Fibroblast of skin of left biceps (primary cell): ENCODE data around the gene SF3A1.

Source experiments
- DNase-seq, 2 experiments: peaks; one replicate each; pipeline ENCODE4 v3.0.0-alpha.2; 2013; ENCODE audit warnings: low read depth in 2 of 2

Gene SF3A1

DNA sequence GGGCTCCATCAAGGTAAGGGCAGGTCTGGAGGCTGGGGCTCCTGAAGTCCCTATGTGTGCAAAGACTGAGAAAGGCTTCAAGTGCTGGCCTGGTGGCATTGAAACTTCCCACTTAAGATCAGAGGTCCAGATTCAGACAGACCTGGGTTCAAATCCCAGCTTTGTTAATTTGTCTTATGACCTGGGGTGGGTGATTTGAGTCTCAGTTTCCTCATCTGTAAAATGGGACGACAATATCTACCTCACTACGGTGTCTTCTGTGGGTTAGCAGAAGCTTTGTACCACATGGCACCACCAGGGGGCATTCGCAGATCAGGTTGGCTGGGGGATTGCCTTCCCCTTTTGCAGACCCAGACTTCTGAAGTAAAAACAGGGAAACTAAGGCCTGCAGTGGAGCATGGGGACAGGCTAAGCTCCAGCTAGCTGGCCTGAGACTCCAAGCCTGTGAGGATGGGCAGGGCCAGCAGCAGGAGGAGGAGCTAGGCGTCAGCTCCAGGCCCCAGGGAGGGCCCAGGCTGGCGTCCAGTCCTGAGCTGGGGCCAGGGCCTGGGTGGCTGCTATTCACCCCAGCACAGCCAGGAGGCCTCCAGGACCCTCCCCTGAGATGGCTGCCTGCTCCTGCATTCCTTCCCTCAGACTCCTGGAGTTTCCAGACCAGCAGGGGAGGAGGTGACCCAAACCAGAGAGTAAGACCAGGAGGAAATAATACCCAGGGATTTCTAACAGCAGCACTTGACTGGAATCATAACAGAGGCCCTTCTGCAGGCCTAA lies 68.9 kb downstream of the SF3A1 start:
- peak; percentile 52 to 58 for DNase-seq

- no peak for DNase-seq
Observed at GRCh38 chr22:30286813-30287647, 69.7 kb downstream of the SF3A1 start.

- DNase-seq, result no peak
Observed at GRCh38 chr22:30286331-30286730, 70.4 kb downstream of the SF3A1 start.

DNA sequence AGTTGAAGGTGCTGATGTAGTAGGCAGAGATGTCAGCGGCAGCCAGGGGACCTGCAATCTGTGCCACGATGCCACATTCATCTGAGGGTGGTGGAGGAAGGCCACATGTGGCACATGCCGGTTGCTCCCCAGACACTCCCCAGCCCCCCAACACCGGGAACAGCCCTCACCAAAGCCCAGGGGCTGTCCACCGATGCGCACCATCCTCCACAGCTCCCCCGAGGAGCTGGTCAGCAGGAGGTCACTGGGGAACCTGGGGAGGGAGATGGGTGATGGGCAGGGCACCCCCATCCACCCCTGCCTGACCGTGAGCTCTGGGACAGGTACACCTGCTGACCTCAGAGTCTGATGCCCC lies 70.9 kb downstream of the SF3A1 start:
- DNase-seq, result no peak

DNA sequence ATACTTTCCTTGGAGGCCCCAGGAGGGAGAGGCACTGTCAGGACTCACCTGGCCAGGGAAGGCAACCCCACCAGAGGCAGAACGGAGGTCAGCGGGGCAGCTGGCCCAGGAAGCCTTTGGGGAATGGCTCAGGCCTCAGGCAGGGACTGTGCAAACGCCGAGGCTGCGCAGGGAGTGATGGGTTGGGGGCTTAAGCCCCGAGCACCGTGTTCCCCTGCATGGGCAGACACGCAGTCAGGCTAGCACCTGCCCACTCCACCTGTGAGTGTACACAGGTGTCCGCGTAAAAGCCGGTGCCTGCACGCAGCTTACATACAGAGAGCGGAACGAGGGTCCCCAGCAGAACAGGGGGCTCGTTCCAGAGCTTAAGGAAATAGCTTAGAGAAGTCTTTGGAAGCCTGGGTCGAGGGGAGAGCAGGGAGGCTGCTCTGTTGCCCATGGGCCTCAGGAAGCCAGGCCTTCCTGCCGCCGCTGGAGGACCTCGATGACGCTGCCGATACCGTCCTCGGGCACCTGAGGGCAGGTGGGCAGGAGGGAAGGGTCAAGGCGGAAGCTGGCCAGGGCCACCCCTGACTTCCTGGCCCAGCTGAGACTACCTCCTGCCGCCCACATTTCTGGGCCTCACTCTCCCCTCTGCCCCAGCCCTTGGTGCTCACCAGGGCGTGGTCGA lies 71.4 kb downstream of the SF3A1 start:
- DNase-seq, result no peak

DNA sequence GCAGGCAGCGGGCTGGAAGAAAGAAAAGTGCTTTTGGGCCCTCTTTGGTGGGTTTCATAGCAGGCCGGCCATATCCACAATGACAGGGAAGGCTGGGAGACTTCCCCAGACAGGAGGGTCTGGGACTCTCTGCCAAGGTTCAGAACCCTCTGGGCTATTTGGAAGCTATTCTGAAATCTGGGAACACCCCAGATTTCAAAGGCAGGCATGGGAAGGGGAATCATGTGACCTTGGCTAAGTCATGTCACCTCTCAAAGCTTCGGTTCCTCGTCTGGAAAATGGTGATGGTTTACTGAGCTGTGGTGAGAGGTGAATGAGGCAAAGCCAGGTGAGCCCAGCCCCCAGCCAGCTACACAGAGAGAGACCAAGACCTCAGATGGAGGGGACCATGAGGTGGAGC lies 72.0 kb downstream of the SF3A1 start:
- no peak for DNase-seq

DNA sequence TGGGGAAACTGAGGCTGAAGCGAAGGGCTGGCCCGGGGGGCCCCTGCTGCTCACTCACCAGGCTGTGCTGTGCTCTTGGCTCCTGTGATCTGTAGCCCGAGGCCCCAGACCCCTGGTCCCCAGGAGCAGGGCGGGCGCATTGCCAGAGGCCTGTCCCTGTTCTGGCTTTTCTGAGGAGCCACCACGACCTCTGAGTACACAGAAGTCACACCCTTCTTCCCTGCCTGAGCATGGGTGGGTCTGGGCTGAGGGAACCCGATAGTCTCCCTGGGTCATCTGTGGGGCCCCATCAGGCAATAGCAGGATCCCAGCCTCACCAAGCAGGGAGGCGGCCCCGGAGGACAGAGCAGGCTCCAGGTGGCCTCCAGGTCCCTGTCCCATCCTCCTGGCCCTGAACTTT lies 72.5 kb downstream of the SF3A1 start:
- no peak for DNase-seq

DNA sequence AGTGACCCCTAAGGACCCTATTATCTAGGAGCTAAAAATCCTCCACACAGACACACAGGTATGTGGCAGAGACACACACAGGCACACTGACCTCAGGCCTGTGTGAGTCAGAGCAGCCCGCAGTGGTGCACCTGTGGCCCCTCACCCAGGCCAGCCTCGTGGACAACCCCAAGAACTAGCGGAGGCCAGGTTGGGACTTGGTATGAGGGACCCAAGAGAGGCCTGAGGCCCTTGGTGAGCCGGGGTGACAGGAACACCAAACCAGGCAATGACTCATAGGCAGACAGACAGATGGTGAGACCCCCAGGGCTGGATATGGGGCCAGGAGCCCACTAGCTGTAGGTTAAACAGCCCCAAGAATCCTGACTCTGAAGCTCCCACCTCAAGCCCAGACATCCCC lies 73.4 kb downstream of the SF3A1 start:
- DNase-seq, result no peak

DNA sequence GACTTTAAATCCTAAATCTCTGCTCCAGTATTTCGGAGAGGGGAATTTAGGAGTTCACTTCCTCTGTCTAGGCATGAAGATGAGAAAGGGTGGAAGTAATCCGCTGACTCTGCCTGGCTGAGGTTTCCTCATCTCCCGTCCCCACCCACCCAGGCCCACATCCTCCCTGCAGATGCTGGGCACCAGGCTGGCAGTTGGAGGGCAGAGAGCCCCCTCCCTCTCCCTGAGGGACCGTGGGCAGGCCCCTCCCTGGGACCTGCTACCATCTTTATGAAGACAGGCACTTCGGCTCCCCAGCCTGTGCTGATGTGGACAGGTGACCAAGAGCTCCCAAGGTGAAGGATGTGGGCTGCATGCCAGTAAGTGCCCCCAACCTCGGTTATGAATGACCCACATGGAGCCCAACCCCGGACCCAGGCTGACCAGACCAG lies 74.1 kb downstream of the SF3A1 start:
- no peak for DNase-seq
